ENCODE measurements around the gene UBE2I. TPM values are rescaled to one million over a fixed set of nuclear protein-coding genes. Genes with fewer than 3 reads are reported as not detected.

UBE2I gene
- total RNA-seq, 2 donors from 2014 or later: 101 to 143 TPM

DNA sequence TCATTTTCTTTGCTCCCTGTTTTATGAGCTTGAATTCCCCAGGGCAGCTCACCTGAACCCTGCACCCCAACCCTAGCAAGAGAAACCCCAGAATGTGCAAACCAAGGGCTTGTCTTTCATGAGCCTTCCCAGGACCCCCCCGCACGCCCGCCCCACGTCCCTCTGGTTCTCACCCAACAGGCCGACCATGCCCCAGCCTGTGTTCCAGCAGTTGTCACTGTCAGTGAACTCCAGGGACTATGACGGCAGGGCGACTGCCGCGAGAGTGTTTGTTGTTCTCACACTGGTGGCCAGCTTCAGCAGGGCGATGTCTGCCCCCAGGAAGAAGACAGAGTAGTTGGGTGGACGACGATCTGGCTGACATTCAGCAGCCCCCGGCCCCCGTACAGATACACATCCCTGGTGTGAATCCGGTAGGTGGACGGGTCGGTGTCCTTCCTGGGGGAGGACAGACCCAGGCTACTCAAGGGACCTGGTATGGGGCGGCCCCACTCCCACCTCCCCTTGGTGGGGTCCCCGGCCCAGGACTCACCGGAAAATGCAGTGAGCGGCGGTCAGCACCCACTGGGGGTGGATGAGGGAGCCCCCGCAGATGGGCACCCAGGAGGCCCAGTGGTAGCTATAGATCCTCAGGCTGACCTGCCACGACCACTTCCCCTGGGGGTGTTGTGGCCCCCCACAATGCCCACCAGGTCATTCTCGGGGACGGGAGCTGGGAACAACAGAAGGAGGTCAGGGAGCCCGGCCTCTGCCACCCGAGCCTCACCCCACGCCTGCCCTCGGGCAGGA lies 33.5 kb upstream of the UBE2I start:
- no peaks in the 10 kb centered on the region for H3K36me3 ChIP-seq
- H3K9ac ChIP-seq (ENCODE audit: low read depth in 2 of 2, low read length in 2 of 2): no peak overlapping the region
- intact Hi-C loops (cut with DNase I): no loop called here
- no peak overlapping the region for H3K4me3 ChIP-seq
- H3K4me1 ChIP-seq: peaks cover 5% of the 10 kb centered on the region
- peaks cover 4% of the 10 kb centered on the region for H3K27me3 ChIP-seq
- no peak for DNase-seq
- no peak overlapping the region for H3K27ac ChIP-seq
- no peaks in the 10 kb centered on the region for H3K9me3 ChIP-seq
- no peak for TF ChIP-seq CTCF (IDR thresholded peaks at IDR 0.05)

- peaks cover 4% of the 10 kb centered on the region for H3K27me3 ChIP-seq
- intact Hi-C loops (cut with DNase I): no loop called here
- DNase-seq: no peak
These were observed 32.9 kb upstream of the UBE2I start for GRCh38 chr16:1276580-1276878.

GRCh38 chr16:1277151-1277598 lies 32.3 kb upstream of the UBE2I start:
- H3K27ac ChIP-seq: no peak overlapping the region
- TF ChIP-seq CTCF (IDR thresholded peaks at IDR 0.05): no peak
- intact Hi-C loops (cut with DNase I): no loop called here
- peaks cover 1% of the 10 kb centered on the region for H3K4me1 ChIP-seq
- no peak overlapping the region for H3K9ac ChIP-seq (ENCODE audit: low read depth in 2 of 2, low read length in 2 of 2)
- DNase-seq: no peak
- no peaks in the 10 kb centered on the region for H3K9me3 ChIP-seq
- no peaks in the 10 kb centered on the region for H3K36me3 ChIP-seq
- no peak overlapping the region for H3K4me3 ChIP-seq
- H3K27me3 ChIP-seq: peaks cover 4% of the 10 kb centered on the region

More at GRCh38 chr16:1276580-1276878, 32.9 kb upstream of the UBE2I start:
- Histone ChIP-seq H3K36me3 (no peaks in the 10 kb centered on the region), H3K4me1 (peaks cover 5% of the 10 kb centered on the region), H3K27ac (no peak overlapping the region), H3K9ac (ENCODE audit: low read depth in 2 of 2, low read length in 2 of 2) (no peak overlapping the region), H3K9me3 (no peaks in the 10 kb centered on the region), H3K4me3 (no peak overlapping the region)
- no peak for TF ChIP-seq CTCF (IDR thresholded peaks at IDR 0.05)

DNA sequence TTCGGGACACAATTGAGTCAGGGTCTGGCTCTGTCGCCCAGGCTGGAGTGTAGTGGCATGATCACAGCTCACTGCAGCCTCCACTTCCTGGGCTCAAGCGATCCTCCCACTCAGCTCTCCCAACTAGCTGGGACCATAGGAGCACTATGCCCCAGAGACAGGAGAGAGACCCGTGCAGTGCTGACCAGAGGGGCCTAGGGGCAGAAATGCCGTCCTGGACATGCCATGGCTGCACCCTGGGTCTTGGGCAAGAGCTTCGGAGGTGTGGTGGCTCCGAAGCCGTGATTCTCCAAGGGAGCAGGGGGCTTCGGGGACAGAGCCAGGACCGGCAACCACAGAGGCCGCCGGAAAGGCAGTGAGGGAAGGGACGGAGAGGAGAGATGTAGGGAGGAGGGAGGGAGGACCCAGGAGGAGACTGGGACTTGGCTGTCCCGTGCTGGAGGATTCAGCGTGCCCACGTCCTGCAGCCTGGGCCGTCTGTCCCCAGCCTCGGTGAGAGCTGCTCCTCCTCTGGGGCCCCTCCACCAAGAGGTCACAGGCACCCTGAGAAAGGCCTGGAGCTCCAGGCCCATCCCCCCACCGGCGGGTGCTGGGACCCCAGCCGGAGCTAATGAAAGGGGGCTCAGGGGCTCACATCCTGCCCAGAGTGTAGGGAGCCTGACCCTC lies 31.7 kb upstream of the UBE2I start:
- no peak for TF ChIP-seq CTCF (IDR thresholded peaks at IDR 0.05)
- no peak for DNase-seq
- Histone ChIP-seq H3K9me3 (no peaks in the 10 kb centered on the region), H3K9ac (ENCODE audit: low read depth in 2 of 2, low read length in 2 of 2) (no peak overlapping the region), H3K27me3 (peaks cover 4% of the 10 kb centered on the region), H3K4me1 (no peaks in the 10 kb centered on the region), H3K27ac (no peak overlapping the region), H3K36me3 (no peaks in the 10 kb centered on the region), H3K4me3 (no peak overlapping the region)
- intact Hi-C loops (cut with DNase I): no loop called here

DNA sequence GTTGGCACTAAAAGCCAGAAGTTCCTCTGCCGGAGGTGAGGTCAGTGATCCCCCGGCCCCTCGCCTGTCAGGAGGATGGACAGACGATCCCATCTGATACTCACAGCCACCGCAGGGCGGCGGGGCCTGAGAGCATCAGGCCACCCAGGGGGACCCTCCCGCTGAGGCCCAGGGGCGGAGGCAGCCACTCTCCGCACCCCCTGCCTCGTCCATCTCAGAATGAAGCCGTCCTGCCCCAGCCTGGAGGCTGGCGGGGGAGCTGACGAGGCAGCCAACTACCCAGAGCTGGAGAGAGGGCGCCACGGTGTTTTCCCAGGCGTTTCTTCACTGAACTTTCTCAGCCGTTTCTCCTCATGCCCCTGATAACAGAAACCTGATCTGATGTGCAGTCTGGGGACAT lies 31.0 kb upstream of the UBE2I start:
- TF ChIP-seq CTCF (IDR thresholded peaks at IDR 0.05): no peak
- intact Hi-C loops (cut with DNase I): no loop called here
- H3K27ac ChIP-seq: no peak overlapping the region
- peaks cover 4% of the 10 kb centered on the region for H3K27me3 ChIP-seq
- H3K4me3 ChIP-seq: no peak overlapping the region
- no peak for DNase-seq
- H3K9ac ChIP-seq (ENCODE audit: low read depth in 2 of 2, low read length in 2 of 2): no peak overlapping the region
- no peaks in the 10 kb centered on the region for H3K9me3 ChIP-seq
- H3K4me1 ChIP-seq: no peaks in the 10 kb centered on the region
- H3K36me3 ChIP-seq: no peaks in the 10 kb centered on the region

Measured in colonic mucosa (tissue), 4 donors.